RKO (cell line): ENCODE measurements around the gene KCNJ4.

Experiments used
- DNase-seq: peaks from one replicate; pipeline ENCODE4 v3.0.0-alpha.2; 2016; ENCODE audit warnings: low spot score

KCNJ4 gene

DNA sequence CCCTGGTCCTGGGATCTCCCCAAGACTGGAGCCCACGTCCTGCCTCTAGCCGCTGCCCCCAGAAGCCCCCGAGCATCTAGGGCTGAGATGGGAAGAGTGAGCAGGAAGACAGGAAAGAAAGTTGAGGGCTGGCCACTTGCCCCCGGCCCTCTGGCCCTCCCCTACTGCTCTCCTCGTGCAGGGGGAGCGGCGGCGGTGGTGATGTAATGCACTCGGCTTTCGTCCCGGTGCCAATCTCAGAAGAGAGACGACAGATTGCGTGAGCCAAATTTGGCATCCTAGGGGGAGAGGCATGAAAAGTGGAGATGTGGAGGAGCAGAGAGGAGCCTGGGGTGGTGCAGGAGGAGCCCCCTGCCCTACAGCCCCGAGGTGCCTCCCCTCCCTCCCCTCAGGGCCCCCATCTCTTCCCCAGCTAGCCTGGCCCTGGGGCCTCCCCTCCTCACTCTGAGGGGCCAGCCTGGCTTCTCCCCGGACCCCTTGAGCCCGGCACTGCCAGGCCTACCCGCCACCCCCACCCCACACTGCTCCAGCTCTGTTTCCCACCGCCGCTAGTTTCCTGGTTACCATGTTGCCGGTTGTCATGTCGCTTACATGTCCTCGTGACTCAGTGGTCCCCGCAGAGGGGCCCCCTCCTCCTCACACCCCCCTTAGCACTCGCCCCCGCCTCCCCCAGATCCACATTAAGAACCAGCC is 2.5 kb downstream of the KCNJ4 start:
- DNase-seq: no peak

DNA sequence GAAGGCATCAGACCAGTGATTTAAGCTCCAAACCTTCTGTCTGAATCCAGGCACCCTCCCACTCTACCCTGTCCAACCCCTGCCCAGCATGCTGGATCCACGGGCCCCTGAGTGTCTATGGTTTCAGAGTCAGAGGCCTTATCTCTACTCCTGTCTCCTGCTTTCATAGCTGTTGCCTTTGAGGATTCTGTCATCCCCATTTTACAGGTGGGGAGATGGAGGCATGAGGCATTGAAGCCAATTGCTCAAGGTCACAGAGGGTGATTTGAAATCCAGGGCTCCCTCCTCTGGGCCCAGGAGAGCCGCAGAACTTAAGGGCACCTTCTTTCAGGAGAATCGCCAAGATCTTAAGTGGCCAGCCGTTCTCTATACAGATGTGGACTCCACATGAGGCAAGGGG is 3.1 kb downstream of the KCNJ4 start:
- DNase-seq: no peak

DNA sequence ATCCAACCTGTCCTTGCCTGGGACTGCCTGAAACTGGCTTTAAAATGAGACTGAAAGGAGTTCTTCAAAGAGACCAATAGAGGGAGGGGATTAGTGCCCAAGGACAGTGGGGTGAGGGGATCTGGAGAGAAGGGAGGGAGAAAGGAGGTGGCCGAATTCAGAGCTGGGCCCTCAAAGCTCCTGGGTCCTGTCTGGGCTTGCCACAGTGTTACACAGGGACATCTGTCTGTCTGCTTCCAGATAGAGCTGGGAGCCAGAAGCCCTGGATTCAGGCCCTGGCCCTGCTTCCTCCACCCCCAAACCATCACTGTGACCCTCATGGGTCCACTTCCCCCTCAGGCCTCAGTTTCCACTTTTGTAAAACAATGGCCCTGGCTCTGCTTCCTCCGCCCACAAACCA is 3.6 kb downstream of the KCNJ4 start:
- DNase-seq: no peak

DNA sequence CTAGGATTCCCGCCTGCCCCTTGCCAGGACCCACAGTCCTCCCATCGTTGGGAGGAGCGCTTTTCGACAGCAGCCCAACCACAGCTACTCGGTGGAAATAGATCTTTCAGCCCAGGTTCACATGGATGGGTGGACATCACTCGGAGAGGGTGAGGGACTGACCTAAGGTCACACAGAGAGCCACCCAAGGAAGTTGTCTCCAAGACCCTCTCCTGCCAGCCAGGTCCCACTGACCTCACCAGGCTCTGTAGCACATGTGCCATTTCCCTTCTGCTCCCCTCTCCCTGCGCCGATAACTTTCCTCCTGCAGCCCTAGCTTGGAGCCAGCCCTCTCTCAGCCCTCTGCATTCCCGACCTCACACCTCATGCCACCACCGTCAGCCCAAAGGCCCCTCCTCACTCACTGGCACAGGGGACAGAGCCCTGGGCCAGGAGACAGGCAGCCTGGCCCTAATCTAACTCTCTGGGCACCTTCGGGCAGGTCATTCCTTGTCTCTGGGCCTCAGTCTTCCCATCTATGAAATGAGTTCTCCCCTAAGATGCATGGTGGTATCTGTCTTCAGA is 4.7 kb downstream of the KCNJ4 start:
- no peak for DNase-seq

DNA sequence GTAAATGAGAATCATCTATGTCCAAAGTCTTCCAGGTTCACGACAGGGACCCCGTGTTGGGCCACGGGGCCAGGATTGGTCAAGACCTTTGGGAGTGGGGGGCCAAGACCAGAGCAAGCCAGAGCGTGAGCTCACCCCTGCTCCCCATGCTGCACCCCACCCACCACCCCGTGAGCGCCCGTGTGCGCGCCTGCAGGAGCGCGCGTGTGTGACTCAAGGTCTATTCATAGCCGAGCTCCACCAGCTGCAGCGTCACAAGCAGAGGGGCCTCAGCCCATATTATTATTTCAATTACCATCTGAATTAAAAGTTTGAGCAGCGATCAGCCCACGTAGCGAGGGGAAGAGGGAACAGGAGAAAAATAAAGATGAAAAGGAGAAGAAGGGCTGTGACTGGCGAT is 5.2 kb downstream of the KCNJ4 start:
- peak; percentile 35 for DNase-seq

DNA sequence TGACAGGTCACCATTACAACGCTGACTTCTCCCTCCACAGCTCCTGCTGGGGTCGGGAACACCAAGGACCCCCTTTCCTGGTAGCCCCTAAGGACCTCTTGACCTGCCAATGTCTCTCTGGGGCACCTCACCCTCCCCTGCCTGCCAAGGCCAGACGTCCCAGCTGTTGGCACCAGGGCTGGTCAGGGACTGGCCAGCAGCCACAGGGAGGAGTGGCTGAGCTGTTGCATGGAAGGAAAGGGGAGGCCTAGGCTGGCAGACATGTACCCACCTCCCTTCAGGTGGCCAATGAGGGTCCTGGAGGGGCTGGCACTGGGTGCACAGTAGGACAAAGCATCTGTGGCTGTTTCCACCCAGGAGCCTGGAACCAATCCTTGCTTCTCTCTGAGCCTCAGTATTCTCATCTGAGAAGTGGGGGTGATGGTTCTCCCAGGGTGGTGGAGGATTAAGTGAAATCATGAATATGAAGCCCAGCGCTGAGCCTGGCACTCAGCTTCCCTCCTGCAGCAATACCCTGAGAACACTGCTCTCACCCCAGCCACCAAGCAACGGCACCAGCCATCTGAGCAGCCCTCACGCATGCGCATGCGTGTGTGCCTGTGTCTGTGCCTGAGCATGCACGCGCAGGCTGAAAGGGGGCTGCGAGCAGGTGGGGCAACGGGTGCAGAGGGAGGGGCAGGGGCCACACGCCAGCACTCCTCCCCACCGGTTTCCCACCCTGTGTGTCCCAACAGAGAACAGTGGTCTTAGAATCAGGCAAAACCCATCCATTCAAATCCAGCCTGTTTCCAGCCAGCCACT is 5.9 kb downstream of the KCNJ4 start:
- no peak for DNase-seq

DNA sequence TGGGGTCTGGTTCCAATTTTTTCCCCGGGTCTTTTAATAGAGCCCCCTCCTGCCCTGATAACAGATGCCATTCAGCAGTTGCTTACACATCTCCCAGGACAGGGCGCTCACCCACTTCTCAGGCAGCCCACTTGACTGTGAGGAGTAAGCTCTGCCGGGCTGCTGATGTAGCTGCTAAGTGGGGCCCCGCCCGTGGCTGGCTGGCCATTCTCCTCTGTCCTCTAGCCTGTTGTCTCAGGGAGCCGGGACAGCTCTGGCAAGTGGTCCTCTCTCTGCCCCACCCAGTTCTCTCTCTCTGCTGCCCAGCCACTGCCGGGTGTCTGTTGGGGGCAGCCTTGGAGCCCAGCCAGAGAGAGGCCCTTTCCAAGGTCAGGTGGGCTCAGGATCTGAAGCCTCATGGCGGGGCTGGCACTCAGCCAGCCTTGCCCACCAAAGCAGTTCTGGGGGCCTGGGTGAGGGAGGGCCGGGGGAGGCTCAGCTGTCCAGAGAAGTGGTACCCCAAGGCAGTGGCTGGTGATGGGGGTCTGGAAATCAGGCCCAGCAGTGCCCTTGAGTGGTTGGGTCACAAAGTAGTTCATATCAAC is 8.9 kb downstream of the KCNJ4 start:
- DNase-seq: no peak

DNA sequence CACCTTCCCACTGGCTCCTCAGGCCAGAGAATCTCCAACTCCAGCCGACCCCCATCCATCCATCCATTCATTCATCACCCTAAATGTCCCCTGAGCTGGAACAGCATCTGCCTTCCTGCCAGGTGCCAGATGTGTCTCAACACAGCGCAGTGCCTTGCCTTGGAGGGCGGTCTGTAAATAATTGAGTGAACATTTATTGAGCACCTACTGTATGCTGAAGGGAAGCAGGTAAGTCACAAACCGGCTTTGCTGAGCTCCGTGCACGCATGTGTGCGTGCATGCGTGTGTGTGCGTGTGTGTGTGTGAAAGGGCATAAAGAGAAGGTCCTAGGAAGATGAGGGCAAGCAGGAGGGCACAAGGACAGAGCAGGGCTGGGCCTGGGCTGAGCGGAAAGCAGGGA is 10.2 kb downstream of the KCNJ4 start:
- no peak for DNase-seq

DNA sequence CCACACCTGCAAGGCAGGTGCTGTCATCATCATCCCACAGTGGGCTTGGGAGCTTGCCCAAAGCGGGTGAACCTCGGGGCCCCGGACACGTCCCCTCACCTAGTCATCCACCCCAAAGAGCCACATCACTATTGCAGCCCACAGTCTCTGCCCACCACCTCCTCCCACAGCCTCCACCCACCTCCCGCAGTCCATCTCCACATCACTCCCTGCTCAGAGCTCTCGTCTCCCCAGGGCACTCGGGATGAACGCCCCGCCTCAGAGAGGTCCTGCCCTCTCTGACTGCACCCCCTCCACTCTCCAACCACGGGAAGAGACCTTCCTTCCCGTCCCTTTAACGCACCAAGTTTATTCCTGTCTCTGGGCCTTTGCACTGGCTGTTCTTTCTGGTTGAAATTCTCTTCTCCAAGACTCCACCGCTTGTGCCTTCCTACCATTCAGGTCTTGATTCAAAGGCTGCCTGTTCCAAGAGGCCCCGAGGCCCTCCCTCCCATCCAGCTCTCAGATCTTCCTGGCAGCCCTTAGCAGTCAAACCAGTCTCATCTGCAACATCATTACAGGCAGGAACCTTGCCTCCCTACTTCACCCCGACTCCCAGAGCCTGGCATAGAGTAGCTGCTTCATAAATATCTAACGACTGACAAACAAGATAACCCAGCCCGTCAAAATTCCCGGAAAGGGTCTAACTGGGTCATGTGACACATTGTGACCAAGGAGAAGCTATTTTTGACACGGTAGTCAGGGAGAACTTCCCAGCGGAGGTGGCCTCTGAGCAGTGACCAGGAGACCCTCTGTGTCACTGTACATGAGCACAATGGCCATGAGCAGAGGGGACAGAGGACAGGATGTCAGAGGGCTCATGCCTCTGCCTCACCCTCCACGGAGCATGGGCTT is 11.1 kb downstream of the KCNJ4 start:
- DNase-seq: no peak

DNA sequence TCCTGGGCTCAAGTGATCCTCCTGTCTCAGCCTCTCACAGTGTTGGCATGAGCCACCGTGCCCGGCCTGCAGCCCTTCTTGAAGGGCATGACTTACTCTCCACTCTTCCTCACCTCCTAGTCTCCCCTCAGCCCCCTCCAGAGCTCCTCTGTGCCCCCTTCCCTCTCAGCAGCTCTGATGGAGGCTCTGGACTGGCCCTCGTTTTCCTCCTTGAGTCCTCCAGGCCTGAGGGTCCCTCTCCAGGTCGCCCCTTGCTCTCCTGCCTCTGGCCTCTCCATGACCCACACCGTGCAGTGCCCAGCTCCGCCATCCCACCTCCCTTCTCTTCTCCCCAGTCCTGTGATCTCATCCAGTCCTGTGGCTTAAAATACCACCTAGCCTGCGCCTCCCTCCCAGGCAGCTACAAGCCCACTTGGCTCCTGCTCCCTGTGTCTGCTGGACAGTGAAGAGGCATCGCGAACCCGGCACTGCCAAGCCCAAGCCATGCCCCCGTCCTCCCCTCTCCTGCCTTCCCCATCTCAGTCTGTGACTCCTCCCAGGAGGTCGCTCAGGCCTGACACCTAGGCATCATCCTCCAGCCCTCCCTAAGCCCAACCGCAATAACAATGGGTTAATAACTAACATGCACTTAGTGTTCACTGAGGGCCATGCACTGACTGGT is 11.9 kb downstream of the KCNJ4 start:
- no peak for DNase-seq

DNA sequence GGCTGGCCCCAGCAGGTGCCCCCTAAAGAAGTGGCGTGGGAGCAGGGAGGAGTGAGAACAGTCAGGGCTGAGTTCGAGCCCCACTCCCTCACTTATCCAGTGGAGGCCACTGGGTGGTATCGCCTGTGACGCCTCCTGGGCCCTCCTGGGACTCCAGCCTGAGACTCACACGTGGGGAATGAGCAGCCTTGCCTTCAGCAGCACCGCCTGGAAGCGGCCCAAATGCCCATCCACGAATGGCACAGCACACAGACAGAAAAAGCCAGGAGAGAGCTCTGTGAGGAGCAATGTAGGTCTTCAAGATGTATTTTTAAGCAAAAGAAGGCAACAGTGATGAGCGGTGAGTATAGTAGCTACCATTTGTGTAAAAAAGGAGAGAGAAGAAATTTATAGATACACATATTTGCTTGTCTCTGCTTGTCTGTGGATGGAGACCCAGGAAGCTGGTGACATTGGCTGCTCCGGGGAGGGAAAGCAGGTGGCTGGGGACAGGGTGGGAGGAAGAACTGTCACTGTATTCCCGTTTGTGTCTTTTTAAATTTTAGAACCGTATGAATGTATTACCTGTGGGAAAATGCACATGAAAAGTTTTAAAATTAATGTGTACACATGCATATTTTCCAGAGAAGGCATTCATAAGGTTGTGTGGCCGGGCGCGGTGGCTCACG is 13.2 kb downstream of the KCNJ4 start:
- no peak for DNase-seq

DNA sequence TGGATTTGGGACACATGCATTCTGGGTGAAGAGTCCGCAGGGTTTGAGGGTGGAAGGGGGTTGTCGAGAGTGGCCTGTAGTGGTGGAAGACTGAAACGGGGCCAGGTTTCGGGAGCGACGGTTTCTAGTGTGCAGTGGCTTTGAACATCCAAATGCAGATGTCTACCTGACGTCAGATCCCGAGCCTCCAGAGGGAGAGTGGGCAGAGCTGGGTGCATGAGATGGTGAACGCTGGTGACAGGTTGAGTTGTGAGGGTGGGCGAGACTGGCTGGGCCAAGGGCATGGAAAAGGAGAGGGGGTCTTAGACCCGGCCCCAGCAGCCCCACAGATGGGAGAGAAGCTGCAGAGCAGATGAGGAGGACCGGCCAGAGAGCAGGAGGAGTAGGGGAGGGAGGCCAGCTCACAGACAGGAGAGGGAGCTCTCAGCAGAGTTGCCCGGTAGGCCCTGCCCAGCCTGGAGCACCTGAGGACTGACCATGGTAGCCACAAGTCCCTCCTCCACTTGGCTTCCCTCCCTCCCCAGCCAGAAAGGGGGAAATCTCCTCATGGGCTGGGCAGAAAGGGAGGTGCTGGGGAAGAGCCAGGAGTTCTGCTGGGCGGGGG is 14.2 kb downstream of the KCNJ4 start:
- DNase-seq: no peak

DNA sequence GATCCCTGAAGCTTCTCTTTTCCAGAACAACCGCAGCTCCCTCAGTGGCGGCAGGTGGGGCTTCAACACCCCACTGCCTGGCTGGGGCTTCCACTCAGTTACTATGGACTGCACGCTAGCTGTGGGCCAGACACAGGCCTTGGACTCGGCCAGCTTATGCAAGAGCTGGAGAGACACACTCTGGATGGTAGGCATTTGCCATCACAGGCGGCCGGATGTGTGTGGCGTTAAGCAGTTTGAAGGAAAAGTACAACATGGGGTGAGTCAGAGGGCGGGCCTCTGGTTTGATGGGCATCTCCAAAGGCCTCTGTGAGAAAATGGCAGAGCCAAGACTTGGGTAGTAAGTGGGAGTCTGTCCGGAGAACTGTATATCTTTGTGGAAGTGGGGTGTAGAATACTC is 17.6 kb downstream of the KCNJ4 start:
- DNase-seq: peak; percentile 39

DNA sequence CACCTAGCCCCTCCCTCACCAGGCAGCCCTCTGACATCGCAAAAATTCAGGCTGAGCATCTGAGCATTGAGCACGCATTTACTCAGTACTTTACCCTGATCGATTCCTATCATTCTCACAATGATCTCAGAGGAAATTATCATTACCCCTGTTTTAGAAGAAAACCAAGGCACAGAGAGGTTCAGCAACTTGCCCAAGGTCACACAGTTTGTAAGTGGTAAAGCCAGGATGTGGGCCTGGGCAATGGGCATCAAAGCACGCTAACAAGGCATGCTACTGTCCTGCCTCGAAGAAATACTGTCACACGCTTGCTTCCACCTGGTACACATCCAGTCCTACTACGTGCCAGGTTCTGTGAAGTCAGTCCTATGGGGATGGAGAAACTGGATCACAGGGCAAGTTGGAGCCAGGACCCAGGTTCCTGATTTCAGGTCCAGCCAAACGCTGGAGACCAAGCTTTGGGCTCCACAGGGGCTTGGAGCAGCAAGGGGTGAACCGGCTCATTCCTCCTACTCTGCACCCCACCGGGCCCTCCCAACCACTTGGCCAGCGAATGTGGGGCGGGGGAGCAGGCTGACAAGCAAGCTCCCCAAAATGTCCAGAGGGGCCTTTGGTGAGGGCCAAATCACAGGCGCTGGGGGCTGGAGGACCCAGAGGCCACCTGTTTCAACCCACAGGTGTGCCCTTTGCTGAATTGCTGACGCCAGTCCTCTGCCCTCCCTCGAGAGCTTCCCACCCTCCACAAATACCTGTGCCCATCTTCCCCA is 18.2 kb downstream of the KCNJ4 start:
- no peak for DNase-seq

DNA sequence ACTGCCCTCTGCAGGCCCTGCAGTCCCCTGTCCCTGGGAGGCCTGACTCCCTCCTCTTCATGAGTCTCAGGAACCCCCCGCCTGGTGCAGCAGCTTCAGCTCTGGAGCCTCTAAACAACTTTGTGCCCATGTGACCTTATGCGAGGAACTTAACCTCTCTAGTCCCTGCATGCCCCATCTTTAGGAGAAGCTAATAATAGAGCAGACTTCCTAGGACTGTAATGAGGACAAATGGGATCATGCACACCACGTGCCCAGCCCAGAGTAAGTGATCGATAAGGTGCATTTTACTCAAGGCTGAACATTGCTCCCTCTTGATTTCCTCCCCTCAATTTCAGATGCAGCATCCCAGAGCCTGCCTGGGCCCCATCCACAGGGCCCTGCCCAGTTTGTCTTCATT is 19.0 kb downstream of the KCNJ4 start:
- no peak for DNase-seq

DNA sequence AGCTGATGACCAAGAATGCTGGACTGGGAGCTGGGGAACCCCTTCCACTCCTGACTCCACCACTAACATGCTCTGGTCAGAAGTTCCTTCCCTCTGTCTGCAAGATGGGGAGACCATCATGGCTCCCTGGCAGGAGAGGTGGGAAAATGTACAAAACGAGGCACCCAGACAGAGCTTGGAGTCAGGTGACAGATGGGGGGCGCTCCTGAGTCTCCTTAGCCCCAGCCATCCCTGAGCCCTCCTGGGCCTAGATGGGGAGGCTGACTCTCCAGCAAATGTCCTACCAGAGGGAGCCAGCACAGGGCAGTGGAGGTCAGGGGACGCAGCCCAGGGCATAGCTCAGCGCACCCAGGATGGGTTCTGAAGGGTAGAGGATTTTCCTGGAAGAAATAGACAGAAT is 20.0 kb downstream of the KCNJ4 start:
- no peak for DNase-seq

DNA sequence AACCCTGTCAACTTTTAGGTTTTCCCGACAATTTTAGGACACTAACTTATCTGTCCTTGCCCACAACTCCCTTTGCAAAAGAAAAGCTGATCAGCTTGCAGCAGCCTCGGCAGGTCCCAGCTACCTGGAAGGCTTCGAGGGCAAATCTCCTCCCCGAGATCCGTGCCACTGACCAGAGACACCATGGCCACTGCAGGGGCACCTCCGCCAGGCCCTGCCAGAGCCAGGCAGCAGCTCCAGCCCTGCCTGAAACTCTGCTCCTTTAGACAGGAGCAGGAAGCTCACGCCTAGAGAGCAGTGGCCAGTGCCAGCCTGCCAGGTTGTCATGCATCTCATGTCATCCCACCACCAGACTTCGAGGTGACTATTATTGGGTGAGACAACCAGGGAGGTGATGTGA is 21.1 kb downstream of the KCNJ4 start:
- no peak for DNase-seq

DNA sequence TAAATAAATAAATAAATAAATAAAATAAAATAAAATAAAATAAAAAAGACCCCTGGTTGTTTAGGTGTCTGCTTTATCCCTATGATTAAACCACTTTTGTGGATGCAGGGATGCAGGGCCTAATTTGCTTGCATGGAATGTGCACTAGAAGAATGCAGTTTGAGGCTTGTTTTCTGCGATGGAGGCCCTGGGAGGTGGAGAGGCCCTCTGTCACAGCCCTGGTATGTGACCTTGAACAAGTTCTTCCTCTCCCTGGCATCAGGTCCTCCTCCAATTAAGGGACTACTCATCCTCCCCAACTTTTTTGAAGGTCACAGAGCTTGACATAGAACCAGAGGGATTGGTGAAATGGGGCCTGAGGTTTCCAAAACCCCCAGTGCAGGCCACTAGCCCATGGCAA is 22.7 kb downstream of the KCNJ4 start:
- DNase-seq: no peak

DNA sequence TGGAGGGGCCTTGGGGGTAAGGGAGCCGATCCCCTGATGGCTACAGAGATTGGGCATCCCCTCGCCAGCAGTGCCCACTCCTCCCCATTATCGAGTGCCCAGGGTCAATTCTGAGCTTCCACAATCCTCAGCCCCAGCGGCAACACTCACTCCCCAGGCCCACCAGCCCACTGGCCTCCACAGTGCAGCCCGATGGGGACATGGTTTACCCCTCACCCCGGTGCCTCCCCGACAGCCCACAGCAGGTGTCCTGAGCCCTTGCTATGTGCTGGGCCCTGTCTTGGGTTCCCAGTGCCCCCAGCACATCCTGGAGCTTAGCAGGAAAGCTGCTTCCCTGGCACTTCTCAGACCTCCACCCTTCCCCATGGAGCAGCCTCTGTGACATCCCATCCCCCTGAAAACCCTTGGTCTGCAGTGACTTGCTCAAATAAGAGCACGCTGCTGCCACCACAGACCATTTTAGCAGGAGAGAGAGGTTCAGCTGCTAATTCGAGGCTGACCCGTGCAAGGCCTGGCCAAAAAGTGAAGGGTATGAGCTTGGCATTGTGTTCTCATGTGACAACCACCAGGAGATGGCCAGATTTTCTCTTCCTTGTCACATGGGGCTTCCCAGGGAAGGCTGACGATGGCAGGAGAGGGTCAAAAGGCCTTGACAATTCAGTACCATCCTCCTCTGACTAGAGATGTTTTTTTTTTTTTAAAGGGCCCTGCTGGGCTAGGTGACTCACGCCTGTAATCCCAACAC is 23.6 kb downstream of the KCNJ4 start:
- no peak for DNase-seq
